ENCODE data around the gene NDUFA7.
"Not testable (repeated sequence)": the region's sequence is repeated elsewhere in the genome, so short reads cannot be mapped to it uniquely, and the experiment has no call there.

GRCh38 chr19:8349629-8350372 lies 28.6 kb upstream of the NDUFA7 start:
- not testable (repeated sequence) for TF ChIP-seq CTCF (IDR thresholded peaks at IDR 0.05 in 4 of 5, conservative IDR thresholded peaks at IDR 0.05 in 1 of 5); POLR2A (IDR thresholded peaks at IDR 0.05)

Measured in gastrocnemius medialis (tissue), 4 donors.